B cell (primary cell): Measurements from ENCODE around the gene IL11RA.

Source experiments
- EZH2 ChIP-seq: IDR thresholded peaks from 2 replicates; pipeline ENCODE4 v1.6.1; 2012; ENCODE audit warnings: borderline replicate concordance, low read depth, mild to moderate bottlenecking, moderate library complexity, low read length; ENCODE audit not compliant: insufficient read depth, poor library complexity, severe bottlenecking
- TF ChIP-seq, protein P1 (sequence below): fragments of 200-600 bp; IDR thresholded peaks from one replicate; pipeline ENCODE4 v1.8.0; 2022; ENCODE audit warnings: antibody characterized with exemption, mild to moderate bottlenecking

- TF ChIP-seq, protein P1, sequence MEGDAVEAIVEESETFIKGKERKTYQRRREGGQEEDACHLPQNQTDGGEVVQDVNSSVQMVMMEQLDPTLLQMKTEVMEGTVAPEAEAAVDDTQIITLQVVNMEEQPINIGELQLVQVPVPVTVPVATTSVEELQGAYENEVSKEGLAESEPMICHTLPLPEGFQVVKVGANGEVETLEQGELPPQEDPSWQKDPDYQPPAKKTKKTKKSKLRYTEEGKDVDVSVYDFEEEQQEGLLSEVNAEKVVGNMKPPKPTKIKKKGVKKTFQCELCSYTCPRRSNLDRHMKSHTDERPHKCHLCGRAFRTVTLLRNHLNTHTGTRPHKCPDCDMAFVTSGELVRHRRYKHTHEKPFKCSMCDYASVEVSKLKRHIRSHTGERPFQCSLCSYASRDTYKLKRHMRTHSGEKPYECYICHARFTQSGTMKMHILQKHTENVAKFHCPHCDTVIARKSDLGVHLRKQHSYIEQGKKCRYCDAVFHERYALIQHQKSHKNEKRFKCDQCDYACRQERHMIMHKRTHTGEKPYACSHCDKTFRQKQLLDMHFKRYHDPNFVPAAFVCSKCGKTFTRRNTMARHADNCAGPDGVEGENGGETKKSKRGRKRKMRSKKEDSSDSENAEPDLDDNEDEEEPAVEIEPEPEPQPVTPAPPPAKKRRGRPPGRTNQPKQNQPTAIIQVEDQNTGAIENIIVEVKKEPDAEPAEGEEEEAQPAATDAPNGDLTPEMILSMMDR: no peak
- TF ChIP-seq EZH2: no peak
Observed at GRCh38 chr9:34607331-34607730, 44.7 kb upstream of the IL11RA start.
